Endothelial cell of umbilical vein (primary cell): ENCODE data around the gene WDR5.

Experiments used
- EZH2 ChIP-seq: IDR thresholded peaks from 2 replicates; pipeline ENCODE4 v1.6.1; 2012; ENCODE audit warnings: borderline replicate concordance, low read depth, mild to moderate bottlenecking, moderate library complexity, low read length, inconsistent platforms; ENCODE audit not compliant: severe bottlenecking
- GATA2 ChIP-seq: IDR thresholded peaks from 2 replicates; pipeline ENCODE4 v1.7.0; 2011; ENCODE audit warnings: low read depth, mild to moderate bottlenecking, moderate library complexity, mixed read lengths, low read length; ENCODE audit not compliant: insufficient read length, insufficient read depth
- POLR2A ChIP-seq: IDR thresholded peaks from 2 replicates; pipeline ENCODE4 v1.6.1; 2012; ENCODE audit warnings: low read depth, mild to moderate bottlenecking, control low read depth, low read length
- TF ChIP-seq, protein P1 (sequence below), 2 donors: IDR thresholded peaks; 1 replicate in 1 of 2; 2 replicates in 1 of 2; pipeline ENCODE4 v1.5.1; 2011; ENCODE audit warnings: low read length in 2 of 2, mild to moderate bottlenecking in 2 of 2, moderate library complexity in 2 of 2, control low read depth in 1 of 2, inconsistent platforms in 1 of 2, low read depth in 1 of 2; ENCODE audit not compliant: insufficient read depth in 1 of 2; ENCODE audit errors: extremely low read depth in 1 of 2

DNA sequence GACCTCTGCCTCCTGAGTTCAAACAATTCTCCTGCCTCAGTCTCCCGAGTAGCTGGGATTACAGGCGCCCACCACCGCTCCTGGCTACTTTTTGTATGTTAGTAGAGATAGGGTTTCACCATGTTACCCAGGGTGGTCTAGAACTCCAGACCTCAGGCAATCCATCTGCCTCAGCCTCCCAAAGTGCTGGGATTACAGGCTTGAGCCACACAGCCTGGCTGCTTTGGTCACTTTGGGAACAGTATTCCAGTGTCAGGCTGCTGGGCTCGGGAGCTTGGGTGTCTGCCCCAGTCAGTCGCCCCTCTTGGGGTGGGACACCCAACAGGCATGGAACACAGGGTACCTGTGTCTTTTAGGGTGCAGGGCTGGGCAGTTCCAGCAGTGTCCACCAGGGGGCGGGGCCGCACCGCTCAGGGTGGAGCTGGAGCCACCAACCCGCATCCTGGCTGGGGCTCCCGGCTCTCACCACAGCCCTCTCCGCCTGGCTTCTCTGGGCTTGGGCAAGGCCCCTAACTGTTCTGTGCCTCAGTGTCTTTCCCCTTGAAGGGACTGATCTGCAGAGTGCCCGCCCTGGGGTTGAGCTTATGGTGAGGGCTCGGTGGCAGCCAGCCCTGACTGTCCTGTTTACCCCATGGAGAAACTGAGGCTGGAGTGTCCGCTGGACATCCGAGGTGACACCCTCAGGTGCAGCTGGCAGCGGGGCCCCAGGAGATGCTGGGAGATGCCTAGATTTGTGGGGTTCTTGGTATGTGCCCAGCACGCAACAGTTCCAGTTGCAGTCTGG, 34.8 kb downstream of the WDR5 start:
- TF ChIP-seq, protein P1, sequence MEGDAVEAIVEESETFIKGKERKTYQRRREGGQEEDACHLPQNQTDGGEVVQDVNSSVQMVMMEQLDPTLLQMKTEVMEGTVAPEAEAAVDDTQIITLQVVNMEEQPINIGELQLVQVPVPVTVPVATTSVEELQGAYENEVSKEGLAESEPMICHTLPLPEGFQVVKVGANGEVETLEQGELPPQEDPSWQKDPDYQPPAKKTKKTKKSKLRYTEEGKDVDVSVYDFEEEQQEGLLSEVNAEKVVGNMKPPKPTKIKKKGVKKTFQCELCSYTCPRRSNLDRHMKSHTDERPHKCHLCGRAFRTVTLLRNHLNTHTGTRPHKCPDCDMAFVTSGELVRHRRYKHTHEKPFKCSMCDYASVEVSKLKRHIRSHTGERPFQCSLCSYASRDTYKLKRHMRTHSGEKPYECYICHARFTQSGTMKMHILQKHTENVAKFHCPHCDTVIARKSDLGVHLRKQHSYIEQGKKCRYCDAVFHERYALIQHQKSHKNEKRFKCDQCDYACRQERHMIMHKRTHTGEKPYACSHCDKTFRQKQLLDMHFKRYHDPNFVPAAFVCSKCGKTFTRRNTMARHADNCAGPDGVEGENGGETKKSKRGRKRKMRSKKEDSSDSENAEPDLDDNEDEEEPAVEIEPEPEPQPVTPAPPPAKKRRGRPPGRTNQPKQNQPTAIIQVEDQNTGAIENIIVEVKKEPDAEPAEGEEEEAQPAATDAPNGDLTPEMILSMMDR (IDR thresholded peaks at IDR 0.05; ENCODE audit: extremely low read depth in 1 of 2, insufficient read depth in 1 of 2, low read depth in 1 of 2, low read length in 2 of 2), result no peak
- TF ChIP-seq POLR2A (no peak), EZH2 (no peak), GATA2 (no peak)
